ENCODE data around the gene NUDT22.

Gene NUDT22

DNA sequence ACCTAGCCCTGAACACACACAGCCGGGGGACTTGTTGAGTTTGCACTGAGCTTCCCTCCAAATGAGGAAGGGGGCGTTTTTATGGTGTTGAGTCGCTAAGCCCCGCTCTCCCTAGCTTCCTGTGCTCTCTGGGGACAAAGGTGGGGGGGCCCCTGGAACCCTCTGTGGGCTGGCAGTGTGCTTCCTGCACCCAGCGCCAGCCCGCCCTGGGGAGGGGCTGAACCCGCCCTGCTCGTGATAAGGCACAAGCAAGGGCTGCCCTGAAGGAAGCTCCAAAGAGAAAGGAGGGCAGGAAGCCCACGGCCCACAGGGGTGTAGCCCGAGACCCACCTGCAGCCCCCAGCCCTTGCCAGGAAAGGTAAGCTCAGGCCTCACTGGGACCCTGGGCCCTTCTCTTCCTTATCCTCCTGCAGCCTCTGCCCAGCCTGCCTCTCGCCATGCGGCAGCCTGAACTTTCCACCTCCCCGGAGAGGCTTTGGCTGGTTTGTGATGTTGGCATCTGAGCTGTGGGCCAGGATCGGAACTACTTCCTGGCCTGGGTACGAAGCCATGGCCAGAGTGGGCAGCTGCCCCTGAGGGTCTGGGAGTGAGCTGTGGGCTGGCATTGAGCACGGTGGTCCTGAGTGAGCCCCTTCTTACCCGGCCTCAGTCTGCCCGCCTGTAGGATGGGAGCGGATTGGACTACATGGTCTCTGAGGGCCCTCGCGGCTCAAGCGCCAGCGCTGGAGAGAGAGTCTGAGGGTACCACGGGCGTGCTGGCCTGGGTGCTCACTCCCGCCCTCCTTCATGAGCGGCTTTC lies 19.4 kb upstream of the NUDT22 start, which contains the start of gene FERMT3:
FERMT3 (plus strand) TSS at position 265 of the 799 bp plus-strand sequence. CDS start 644 bp downstream, outside the sequence.
- no peak for DNase-seq (ENCODE audit: low spot score)

DNA sequence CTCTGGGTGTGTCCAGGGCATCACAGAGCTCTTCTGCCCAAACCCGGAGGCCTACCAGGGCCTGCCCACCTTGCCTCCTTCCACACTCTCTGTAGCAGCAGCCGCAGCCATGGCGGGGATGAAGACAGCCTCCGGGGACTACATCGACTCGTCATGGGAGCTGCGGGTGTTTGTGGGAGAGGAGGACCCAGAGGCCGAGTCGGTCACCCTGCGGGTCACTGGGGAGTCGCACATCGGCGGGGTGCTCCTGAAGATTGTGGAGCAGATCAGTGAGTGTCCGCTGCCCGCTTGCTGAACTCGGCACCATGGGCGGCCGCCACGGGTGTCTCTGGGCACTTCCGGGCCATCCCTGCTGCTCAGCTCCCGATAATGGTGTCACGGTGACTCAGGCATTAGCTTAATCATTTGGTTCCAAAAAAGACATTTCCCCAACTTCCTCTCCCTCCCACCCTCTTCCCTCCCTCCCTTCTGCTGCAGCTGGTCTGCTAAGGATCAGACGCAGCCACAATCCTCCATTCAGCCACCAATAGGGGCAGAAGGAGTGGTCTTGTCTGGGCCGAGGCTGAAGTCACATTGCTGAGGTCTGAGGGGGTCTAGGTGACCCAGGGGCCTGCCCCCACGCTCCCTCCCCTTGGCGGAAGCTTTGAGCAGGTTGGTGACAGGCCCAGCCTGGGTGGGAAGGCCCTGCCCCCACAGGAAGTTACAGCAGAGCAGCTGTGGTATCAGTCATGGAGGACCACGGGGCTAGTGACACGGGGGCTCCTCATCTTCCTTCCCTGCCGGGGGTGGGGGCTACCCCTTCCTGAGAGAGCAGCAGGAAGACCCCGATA lies 18.6 kb upstream of the NUDT22 start:
- DNase-seq (ENCODE audit: low spot score), result no peak

- DNase-seq (ENCODE audit: low spot score), result no peak
Observed at GRCh38 chr11:64208086-64208795, 17.8 kb upstream of the NUDT22 start.

- no peak for DNase-seq (ENCODE audit: low spot score)
Observed at GRCh38 chr11:64208796-64209562, 17.1 kb upstream of the NUDT22 start.

DNA sequence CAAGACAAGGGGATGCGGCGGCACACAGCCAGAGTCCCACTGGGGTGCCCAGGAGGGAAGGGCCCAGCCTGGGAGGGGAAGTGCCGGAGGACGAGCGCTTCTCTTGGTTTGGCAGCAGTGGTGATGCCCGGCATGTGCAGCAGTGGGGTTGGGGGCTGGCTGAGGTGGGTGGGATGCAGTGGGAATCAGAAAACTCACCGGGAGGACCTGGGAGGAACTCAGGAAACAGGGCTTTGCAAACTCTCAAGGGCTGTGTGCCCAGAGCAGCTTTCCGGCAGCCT lies 16.6 kb upstream of the NUDT22 start:
- DNase-seq (ENCODE audit: low spot score), result no peak

DNA sequence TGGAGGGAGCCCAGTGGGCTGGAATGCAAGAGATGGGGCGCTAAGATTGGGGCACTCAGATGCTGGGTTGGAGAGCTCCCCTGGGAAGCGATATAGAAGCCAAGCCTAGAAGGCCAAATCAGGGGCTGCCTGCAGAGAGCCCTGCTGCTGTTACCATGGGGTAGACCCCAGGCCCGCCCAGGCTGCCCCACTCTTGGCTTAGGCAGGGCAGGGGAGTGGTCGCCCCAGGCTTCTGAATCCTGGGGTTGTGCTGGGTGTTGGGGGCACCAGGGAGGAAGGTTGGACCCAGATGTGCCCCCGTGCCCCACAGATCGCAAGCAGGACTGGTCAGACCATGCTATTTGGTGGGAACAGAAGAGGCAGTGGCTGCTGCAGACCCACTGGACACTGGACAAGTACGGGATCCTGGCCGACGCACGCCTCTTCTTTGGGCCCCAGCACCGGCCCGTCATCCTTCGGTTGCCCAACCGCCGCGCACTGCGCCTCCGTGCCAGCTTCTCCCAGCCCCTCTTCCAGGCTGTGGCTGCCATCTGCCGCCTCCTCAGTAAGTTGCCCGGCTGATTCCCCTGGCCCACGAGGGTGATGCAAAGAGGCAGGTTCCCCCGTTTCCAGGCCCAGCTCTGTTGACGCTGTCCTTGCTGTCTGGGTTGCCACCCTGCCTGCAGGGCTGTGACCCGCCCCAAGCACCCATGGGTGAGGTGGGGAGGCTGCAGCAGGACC lies 15.6 kb upstream of the NUDT22 start:
- DNase-seq (ENCODE audit: low spot score), result no peak

DNA sequence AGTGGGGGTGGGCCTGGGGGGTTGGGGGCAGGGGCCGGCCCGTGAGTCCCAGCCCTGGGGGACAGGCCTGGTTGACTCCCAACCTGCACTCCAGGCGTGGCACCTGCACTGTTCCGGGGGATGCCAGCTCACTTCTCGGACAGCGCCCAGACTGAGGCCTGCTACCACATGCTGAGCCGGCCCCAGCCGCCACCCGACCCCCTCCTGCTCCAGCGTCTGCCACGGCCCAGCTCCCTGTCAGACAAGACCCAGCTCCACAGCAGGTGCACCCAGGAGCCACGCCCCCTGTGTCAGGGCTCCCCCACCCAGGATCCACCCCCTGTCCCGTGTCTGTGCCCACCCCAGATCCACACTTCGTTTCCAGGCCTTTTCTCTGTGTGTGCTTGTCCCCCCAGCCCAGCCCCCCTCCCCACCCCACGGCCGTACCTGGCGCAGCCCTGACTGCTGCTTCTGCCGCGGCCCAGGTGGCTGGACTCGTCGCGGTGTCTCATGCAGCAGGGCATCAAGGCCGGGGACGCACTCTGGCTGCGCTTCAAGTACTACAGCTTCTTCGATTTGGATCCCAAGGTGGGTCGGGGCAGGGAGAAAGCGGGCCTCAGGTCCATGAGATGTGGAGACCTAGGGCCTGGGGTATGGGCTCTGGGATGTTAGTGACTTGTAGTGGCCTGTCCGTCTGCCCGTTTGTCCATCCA lies 14.7 kb upstream of the NUDT22 start:
- DNase-seq (ENCODE audit: low spot score), result no peak

DNA sequence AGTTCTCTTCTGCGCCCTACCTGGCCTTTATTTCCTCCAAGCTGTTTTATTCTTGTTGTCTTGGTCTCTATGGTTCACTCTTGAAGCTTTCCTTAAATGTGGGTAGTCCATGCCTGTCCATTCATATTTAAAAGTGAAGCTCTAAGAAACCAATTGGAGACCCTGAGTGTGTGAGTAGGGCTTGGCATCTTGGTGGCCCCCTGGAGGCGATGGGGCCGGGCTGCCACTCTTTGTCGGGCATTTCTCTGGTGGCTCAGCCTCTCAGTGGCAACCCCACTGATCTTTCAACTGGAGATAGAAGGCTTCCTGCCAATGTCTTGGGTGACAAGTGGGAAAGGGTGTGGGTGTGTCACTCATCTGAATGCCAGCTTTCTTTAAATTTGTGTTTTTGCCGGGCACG lies 9.2 kb upstream of the NUDT22 start:
- no peak for DNase-seq (ENCODE audit: low spot score)

- no peak for DNase-seq (ENCODE audit: low spot score)
Observed at GRCh38 chr11:64218628-64219353, 7.3 kb upstream of the NUDT22 start.

DNA sequence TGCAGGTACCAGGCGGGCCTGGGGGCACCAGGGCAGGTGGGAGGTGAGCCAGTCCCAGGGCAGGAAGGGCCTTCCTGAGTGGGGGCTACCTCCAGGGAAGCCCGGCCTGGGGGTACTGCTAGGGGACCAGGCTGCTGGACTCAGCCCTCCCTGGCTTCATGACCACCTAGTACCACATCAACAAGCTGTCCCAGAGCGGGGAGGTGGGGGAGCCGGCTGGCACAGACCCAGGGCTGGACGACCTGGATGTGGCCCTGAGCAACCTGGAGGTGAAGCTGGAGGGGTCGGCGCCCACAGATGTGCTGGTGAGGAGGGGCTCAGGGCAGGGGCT lies 6.8 kb upstream of the NUDT22 start:
- no peak for DNase-seq (ENCODE audit: low spot score)

DNA sequence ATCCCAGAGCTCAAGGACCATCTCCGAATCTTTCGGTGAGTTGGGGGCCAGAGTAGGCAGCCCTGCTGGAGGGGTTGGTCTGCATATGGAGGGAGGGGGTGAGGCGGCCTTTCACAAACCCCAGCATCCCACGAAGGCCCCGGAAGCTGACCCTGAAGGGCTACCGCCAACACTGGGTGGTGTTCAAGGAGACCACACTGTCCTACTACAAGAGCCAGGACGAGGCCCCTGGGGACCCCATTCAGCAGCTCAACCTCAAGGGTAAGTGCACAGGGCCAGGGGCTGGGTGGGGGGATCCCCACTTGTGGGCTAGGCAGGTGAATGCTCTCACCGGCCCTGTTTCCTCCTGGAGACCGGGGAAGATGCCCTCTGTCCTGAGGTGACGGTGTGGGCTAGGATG lies 6.3 kb upstream of the NUDT22 start:
- no peak for DNase-seq (ENCODE audit: low spot score)

- DNase-seq (ENCODE audit: low spot score), result no peak
Observed at GRCh38 chr11:64220271-64220670, 5.8 kb upstream of the NUDT22 start.

DNA sequence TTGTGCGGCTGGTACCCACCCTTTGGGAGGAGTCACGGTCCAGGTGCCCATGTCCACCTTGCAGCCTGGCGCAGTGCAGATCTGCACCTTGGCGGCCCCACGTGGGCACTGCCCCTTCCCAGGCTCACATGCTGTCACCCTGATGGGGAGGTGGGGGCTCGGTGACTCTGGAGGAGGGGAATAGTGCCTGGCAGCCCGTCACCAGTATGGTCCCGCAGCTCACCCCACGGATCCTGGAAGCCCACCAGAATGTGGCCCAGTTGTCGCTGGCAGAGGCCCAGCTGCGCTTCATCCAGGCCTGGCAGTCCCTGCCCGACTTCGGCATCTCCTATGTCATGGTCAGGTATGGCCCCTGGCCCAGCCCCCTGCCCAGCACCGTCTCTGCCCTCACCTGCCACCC lies 5.3 kb upstream of the NUDT22 start:
- no peak for DNase-seq (ENCODE audit: low spot score)

GRCh38 chr11:64222651-64223000 lies 3.4 kb upstream of the NUDT22 start:
- DNase-seq (ENCODE audit: low spot score), result no peak

GRCh38 chr11:64223001-64223651 lies 2.9 kb upstream of the NUDT22 start:
- DNase-seq (ENCODE audit: low spot score), result no peak

GRCh38 chr11:64224151-64224890 lies 1.8 kb upstream of the NUDT22 start:
- DNase-seq (ENCODE audit: low spot score), result no peak

DNA sequence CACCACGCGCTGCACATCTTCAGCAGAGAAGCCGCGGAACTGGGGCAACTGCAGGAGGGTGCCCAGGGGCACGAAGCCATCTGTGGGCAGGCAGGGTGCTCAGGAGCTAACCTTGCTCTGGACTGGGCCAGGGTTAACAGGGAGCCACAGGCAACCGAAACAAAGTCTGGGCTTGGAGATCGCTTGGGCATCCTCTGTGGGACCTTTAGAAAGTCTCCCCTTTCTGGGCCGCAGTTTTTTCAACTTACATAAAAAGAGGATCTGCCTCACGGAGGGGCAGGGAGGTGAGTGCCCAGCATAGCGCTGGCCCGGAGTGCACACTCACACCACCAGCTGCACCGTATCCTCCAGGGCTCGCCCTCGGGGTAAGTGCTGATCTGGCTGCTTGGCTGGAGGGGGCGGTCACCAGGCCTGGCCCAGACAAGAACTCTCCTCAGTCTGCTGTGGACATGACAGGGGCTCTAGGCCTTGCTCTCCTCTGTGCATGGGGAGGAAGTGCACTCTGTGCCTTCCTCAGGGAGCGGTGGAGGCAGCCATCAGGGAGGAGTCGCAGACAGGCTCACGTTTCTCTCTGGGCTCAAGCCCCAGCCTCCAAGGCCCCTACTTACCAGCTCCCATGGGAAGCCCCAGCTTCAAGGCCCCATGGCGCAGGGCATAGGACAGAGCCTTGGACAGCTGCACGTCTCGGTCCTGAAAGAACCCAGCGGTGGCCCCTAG lies 1.0 kb upstream of the NUDT22 start:
- no peak for DNase-seq (ENCODE audit: low spot score)

GRCh38 chr11:64226507-64227051 lies 505 bp downstream of the NUDT22 start:
- no peak for DNase-seq (ENCODE audit: low spot score)

Measured in HuH-7 (cell line).